Stimulated activated CD4-positive, alpha-beta T cell treated with anti-CD3 and anti-CD28 coated beads, TNF-alpha, amount 100 ng/mL, for 1 hour (primary cell): ENCODE results near the gene IREB2.
"Not testable (repeated sequence)": the region's sequence is repeated elsewhere in the genome, so short reads cannot be mapped to it uniquely, and the experiment has no call there.

Source experiments
- DNase-seq, 3 donors: peaks; one replicate each; pipeline ENCODE4 v3.0.0-alpha.2; 2020; ENCODE audit warnings: low read depth in 3 of 3, low spot score in 1 of 3

The IREB2 gene, protein sequence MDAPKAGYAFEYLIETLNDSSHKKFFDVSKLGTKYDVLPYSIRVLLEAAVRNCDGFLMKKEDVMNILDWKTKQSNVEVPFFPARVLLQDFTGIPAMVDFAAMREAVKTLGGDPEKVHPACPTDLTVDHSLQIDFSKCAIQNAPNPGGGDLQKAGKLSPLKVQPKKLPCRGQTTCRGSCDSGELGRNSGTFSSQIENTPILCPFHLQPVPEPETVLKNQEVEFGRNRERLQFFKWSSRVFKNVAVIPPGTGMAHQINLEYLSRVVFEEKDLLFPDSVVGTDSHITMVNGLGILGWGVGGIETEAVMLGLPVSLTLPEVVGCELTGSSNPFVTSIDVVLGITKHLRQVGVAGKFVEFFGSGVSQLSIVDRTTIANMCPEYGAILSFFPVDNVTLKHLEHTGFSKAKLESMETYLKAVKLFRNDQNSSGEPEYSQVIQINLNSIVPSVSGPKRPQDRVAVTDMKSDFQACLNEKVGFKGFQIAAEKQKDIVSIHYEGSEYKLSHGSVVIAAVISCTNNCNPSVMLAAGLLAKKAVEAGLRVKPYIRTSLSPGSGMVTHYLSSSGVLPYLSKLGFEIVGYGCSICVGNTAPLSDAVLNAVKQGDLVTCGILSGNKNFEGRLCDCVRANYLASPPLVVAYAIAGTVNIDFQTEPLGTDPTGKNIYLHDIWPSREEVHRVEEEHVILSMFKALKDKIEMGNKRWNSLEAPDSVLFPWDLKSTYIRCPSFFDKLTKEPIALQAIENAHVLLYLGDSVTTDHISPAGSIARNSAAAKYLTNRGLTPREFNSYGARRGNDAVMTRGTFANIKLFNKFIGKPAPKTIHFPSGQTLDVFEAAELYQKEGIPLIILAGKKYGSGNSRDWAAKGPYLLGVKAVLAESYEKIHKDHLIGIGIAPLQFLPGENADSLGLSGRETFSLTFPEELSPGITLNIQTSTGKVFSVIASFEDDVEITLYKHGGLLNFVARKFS

DNA sequence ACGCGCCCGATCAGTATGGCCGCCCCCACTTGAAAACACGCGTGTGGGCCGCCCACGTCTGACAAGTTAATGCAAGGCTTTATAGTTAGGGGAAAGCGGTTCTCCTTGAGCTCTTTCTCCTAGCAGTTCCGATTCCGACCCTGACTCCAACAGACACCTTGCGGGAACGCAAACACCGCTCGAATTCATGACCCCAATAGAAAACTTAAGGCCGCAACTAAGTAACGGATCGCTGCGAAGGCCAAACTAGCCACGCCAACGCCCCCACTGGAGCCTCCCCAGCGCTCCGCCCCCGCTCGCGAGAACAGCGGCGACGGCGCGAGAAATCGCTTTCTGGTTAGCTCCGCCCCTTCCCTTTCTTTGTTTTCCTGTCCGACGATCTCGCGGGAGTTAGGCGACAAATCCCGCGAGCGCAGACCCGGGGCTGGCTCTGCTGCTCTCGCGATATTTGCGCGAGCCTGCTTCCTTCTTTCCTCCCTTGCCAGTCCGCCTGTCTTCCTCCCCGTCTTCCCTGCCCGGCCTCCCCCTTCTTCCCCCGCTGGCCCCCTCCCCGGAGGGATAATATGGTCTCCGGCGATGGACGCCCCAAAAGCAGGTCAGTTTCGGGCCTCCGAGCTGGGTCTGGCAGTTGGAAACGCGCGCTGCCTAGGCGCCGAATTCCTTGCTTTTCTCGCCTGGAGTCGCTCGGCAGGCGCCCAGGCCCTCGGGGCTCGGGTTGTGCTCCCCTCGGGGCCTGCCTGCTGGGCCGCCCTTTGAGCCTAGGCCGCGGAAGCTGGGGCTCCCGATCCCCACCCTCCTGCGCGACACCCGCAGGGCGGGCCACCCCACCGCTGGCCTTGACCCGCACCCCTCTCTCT, at the start of gene IREB2:
Gene IREB2 (plus strand): TSS at position 455 of the 857 bp plus-strand sequence. CDS start 122 bp downstream, at position 577.
- peak; percentile 93 to 94 (median 93) for DNase-seq

DNA sequence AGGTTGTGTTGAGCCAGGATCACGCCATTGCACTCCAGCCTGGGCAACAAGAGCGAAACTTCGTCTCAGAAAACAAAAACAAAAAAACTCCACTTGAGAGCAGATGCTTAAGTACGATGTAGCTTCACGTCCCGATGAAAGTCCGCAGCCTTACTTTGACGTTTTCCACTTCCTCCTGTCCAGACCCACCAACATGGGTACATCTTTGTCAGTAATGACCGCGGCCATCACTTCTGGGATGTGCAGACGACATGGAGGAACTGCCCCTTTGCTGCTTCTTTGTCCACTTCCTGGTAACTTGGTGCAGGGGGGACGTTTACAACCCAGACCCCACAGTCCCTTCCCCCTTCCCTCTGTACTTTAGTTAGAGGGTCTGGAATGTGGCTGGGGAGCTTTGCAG, 49.2 kb upstream of the IREB2 start:
- DNase-seq: no peak

DNA sequence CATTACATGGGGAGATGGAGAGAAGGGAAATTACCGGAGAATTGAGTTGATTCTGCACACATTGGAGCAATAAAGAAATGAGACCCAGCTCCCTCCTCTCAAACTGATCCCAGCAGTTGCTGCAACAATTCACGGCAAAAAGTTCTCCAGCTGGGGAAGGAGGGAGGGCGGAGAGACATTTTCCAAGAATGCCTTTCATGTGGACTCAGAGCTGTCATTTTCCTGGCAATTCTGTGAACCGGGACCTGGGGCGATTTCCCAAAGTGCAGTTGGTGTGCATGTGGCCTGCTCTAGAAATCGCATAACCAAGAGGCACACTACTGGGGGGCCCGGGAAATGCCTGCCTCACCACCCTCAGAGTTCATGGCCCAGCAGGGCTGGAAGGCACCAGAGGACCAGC, 48.7 kb upstream of the IREB2 start:
- no peak for DNase-seq

DNA sequence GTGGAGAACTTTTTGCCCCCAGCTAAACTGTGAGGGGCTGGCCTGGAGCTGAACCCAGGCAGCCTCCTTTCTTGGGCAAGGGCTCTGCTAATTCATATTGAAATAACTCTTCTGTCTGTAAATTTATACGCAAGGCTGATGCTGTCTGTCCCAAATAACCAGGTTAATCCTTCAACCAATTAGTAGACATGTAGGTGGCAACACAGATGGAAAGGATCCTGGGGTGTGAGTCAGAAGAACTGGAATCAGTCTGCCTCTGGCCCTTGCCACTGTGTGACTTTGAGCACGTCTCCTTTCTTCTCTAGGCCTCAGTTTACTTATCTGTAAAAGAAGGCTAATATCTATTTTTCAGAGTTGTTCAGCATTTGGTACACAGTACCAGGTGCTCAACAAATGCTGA, 48.3 kb upstream of the IREB2 start:
- DNase-seq: no peak

DNA sequence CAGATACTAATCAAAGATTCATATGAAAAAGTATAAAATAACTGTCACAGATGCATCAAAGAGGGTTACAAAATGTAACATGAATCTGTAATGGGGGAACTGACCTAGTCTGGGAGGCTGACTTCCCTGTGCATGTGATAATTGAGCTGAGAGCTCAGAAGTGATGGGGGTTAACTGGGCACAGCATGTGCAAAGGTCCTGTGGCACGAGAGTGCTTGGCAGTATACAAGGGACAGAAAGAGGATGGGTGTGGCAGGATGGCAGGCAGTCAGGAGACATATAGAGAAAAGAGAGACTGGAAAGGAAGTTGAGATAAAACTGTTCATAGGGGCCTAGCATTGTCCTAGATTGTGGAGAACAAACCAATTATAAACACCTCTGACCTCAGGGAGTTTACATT, 47.8 kb upstream of the IREB2 start:
- no peak for DNase-seq

DNA sequence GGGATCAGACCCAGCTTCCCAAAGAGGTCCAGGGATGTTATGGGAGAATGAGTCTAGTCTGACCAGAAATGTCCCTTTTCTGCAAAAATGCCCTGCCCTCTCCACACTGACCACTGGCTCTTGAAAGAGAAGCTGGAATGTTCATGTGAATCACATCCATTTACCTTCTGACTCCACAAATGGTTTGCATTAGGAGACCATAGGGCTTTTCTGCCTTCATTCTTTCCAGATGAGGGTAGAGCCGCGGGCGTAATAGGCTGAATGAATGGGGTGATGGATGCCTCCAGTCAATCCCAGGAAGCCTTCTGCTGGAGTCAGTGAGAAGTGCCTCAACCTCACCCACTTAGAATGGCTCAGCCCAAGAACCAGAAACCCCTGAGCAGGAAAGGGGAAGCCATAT, 47.2 kb upstream of the IREB2 start:
- DNase-seq: no peak

DNA sequence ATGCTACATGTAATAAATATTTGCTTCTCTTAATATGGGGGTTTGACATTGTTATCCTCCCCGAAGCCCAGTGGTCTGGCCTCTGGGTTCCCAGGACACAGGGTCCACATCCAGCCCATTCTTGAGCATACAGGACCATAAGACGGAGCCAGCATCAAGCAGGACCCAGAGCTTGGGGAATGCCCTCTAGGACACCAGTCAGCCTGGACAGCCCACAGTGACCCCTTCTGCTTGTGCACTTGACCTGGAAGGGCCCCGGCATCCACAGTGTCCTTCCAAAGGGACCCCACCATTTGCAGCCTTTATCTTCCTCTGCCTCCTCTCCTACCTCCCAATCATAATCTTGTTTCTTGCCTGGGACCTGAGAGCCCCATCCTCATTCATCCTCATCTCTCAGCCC, 46.2 kb upstream of the IREB2 start:
- DNase-seq: no peak

DNA sequence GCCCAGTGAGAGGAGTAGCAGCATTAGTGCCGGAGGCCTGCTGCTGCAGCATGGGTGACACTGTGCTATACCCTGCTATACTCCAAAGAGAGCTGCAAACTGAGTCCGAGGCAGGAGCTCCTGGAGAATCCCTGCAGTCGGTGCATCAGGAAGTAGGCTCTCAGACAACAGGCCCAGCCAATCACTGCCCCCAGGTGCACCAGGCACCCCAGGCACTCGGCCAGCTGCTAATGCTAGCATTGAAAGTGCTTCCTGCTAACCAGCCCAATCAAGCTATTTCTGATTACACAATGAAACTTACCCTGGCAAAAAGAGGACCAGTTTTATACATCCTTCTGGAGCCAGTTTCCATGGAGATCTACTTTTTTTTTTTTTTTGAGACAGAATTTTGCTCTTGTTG, 45.6 kb upstream of the IREB2 start:
- no peak for DNase-seq

DNA sequence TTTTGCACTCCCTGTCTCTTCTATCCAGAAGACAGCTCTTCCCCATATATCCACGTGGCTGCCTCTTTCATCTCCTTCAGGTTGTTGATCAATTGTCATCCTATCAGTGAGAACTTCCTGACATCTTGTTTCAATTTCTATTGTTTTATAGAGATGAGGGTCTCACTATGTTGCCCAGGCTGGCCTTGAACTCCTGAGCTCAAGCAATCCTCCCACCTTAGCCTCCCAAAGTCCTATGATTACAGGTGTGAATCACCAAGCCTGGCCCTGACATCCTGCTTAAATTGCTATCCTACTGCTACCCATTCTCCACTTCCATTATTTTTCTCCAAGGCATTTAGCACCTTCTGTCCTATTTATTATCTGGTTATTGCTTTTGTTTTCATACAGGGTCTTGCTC, 44.9 kb upstream of the IREB2 start:
- DNase-seq: no peak

DNA sequence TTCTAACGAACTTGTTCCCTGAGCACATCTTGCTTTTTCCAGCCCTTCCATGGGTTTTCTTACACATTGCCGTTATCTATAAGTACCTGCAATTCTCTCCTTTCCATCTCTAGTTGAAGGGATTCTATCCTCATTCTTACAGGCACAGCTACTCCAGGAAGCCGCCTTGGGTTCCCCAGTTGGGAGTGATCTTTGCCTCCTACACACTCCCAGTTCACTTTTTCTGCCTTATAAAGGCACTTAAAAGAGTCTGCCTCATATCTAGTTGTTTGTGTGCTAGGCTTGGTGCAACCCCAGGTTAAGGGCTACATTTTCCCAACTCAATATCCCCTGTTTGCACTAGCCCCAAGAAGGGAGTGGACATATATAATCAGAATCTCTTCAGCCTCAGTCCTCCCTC, 44.0 kb upstream of the IREB2 start:
- no peak for DNase-seq

DNA sequence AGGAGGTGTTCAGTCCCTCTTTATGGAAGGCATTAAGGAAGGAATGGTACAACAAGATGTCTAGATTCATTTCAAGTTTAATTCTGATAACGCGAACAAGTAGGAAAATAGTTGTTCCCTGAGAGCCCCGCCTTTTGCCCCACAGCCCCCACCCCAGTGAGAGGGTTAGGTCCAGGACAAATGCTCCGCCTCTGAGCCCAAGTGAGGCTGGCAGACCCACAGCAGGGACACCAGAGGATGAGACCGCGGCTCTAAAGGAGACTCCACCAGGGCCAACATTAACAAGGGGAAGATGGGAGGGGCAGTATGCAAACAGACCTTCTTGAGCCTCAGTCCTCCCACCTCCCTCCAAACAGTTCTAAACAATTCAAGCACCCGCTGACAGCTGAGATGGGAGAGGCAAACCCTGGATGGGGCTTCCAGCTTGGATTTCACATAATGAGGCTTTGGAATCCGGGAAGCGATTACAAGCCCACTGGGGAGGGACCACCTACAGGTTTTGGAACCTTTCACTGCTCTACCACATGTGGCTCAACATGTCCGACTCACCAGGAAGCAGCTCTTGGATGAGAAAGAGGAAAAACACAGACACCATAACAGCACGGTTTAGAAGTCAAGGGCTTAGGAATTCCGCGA, 42.9 kb upstream of the IREB2 start:
- no peak for DNase-seq

DNA sequence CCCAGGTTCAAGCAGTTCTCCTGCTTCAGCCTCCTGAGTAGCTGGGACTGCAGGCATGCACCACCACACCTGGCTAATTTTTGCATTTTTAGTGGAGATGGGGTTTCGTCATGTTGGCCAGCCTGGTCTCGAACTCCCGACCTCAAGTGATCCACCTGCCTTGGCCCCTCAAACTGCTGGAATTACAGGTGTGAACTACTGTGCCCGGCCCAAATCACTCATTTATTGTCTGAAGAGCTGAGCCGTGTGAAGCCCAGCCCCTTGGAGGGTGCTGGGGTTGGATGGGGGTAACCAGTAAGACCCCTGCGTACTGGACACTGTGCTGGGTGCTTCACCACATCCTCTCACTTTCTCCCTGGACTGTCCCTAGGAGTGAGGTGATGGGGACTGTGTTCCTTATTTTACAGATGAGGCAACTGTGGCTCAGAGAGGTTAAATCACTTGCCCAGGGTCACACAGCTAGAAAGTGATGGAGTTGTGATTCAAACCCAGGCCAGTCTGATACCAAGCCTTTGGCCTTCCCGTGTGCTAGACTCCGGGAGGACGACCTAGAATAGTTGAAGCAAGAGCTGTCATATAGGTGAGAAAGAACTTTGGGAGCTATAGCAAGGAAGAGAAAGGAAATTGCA, 41.7 kb upstream of the IREB2 start:
- no peak for DNase-seq

DNA sequence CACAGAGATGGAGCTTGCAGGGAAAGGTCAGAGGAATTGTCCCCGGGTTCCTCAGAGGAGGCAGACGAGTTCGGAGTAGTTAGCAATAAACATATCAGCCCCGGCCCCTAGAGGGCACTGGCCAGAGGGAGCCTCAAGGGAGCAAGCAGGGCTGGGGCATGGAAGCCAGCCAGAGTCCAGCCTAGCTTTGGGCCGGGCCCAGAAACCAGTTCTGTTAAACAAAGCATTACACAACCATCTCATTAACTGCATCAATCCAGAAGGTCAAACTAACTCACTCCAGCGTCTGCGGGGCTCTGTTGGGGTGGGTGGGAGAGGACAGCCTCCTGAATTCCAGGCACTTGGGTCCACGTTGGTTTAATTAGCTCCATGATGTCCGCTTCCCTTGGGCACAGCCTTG, 41.0 kb upstream of the IREB2 start:
- no peak for DNase-seq

DNA sequence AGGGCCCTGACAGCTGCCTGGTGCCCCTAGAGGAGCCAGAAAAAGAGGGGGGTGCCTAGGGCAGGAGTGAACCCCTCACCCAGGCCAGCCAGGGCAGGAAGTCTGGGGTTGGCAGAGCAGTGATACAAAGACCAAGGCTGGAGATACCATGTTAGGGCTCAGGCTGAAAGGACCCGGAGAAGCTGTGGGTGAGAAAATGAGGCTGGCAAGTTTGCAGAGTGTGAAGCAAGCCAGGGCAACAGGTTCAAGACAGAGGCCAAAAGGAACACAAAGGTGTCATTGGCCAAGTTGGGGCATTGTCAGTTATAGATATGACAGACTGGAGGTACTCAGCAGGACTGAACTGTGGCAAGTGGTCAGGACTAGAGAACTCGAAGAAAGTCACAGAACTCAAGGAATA, 40.6 kb upstream of the IREB2 start:
- no peak for DNase-seq

DNA sequence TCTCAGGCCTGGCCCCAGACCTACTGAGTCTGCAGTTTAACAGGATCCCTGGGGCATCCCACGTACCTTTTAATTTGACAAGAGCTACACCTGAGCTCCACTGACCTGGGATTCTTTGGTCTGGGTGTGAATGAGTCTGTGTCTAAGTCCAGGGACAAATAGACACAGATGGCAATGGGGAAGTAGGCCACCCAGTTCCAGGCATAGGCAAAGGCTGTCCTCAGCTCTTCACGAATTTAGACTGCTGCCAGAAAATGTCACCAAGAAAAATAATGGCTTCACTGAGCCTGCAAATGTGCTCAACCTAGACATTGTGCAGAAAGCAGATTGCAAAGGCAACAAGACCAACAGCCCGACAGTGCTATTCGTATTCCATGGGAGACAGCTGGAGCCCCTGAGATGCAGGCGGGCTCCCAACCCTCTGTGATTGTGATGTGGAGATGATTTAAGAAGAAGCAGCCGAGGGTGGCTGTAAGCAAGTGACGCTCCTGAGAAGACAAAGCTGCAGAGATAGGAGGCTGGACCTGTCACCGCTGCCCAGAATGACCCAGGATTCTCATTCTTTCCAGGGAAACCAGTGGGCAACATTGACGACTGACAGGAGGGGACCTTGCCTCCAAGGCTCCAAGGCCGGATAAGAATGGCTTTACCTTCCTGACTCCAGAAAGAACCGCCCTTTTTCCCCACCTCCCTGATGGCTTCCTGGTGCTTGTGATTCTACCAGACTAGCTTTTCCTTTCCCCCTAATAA, 39.8 kb upstream of the IREB2 start:
- DNase-seq: no peak

DNA sequence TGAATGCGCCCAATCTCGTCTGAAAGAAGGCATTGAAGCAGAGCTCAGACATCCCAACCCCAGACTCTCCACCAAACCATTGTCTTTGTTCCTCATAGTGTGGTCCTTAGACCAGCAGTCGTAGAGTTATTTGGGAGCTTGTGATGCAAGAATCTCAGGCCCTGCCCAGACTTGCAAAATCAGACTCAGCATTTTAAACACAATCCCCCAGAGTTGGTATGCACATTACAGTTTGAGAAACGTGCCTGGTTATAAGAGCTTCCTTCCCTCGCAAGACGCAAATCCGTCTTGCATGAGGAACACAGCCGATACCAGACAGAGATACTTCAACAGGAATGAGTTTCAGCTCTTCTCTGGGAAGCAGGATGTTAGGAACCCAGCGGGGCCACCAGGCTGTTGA, 38.9 kb upstream of the IREB2 start:
- no peak for DNase-seq

DNA sequence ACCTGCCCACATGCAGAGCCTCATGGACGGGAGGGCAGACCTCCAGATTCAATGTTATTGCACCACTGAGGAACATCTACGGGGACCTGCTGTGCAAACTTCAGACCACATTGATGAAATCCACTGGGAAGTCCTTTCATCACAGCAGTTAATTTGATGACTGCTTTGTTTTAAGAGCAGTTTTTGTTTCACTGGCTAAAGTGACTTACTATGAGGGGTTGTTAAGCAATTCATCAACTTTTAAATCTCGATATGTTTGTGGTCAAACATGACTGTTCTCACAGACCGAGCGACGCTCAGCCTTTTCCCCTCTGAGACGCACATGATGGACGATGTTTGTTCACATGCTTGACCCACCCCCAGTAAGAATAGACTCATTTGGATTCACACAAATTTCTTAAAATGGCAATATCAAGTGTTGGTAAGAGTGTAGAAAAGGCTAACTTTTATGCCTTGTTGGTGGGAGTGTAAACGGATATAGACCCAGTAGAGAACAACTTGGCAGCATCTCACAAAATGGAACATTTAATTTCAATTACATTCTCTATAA, 35.9 kb upstream of the IREB2 start:
- no peak for DNase-seq

DNA sequence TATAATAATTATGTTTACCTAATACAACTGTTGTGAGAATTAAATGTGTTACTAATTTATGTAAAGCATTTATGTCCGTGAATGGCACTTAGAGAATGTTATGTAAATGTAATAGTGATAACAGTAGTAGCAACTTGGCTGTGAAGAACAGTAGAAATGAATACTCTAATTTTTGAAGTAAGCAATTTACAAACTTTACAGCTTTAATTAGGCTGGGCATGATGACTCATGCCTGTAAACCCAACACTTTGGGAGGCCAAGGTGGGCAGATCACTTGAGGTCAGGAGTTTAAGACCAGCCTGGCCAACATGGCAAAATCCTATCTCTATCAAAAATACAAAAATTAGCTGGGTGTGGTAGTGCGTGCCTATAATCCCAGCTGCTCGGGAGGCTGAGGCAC, 33.9 kb upstream of the IREB2 start:
- no peak for DNase-seq

DNA sequence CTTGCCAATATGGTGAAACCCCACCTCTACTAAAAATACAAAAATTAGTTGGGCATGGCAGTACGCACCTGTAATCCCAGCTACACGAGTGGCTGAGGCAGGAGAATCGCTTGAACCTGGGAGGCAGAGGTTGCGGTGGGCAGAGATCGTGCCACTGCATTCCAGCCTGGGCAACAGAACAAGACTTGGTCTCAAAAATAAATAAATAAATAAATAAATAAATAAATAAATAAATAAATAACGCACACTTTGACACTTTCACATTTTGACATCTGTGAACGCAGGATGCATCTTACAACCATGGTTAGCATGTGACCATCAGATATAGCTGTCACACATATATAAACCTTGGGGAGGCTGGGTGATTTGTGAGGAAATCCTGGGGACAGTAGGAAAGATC, 33.2 kb upstream of the IREB2 start:
- not testable (repeated sequence) for DNase-seq
